IMR-90 (cell line): Measurements from ENCODE around the gene OGG1. TPM values are rescaled to one million over a fixed set of nuclear protein-coding genes. Genes with fewer than 3 reads are reported as not detected.

Source experiments
- ATAC-seq: fragments of 200-7000 bp; cut with Tn5 transposase; 2 replicates; pipeline ENCODE4 v1.9.1; 2020; ENCODE audit warnings: low read depth, mild to moderate bottlenecking, moderate library complexity
- BruUV-seq: library from RNA; stranded (reverse); fragments of 400-500 nt; replicated peaks from 2 replicates; lab custom pipeline; 2021; lab: Mats Ljungman, UMichigan
- CTCF ChIA-PET: fragments of 300-600 bp; formaldehyde crosslinking; extraction: SDS; loops from one replicate; lab custom pipeline; 2021; ENCODE audit warnings: antibody characterized with exemption; lab: Yijun Ruan, JAX
- POLR2A ChIA-PET: fragments of 300-600 bp; sonication (Branson Sonifier 250); formaldehyde crosslinking; loops from one replicate; lab custom pipeline; 2022; ENCODE audit warnings: antibody characterized with exemption; ENCODE audit not compliant: unreplicated experiment; lab: Charles Lee
- DNase-seq: peaks from one replicate; pipeline ENCODE4 v3.0.0; 2013
- H2AFZ ChIP-seq: replicated peaks from 2 replicates; pipeline ENCODE3; 2013; ENCODE audit warnings: low read length, mild to moderate bottlenecking; ENCODE audit not compliant: poor library complexity
- H2AK5ac ChIP-seq: 2 replicates; pipeline ENCODE4 v1.6.1; 2013; ENCODE audit warnings: low read depth, low read length, inconsistent platforms
- H2AK9ac ChIP-seq: replicated peaks from 2 replicates; pipeline ENCODE3; 2013; ENCODE audit warnings: mild to moderate bottlenecking, low read depth, low read length, moderate library complexity; ENCODE audit not compliant: poor library complexity
- H2BK120ac ChIP-seq: 2 replicates; pipeline ENCODE4 v1.6.1; 2013; ENCODE audit warnings: low read depth, low read length, inconsistent platforms
- H2BK15ac ChIP-seq: 3 replicates; pipeline ENCODE4 v1.6.1; 2013; ENCODE audit warnings: low read depth, low read length, inconsistent platforms
- H2BK20ac ChIP-seq: 2 replicates; pipeline ENCODE4 v1.6.1; 2013; ENCODE audit warnings: low read depth, mild to moderate bottlenecking, inconsistent platforms, low read length, moderate library complexity
- H2BK5ac ChIP-seq: 2 replicates; pipeline ENCODE4 v1.6.1; 2013; ENCODE audit warnings: mild to moderate bottlenecking, low read depth, low read length, inconsistent platforms; ENCODE audit not compliant: poor library complexity, severe bottlenecking
- H3K14ac ChIP-seq: replicated peaks from 2 replicates; pipeline ENCODE4 v1.6.1; 2013; ENCODE audit warnings: low read depth, low read length, inconsistent platforms
- H3K18ac ChIP-seq: 2 replicates; pipeline ENCODE4 v1.6.1; 2013; ENCODE audit warnings: low read depth, low read length, control low read depth
- H3K23ac ChIP-seq: 2 replicates; pipeline ENCODE4 v1.6.1; 2013; ENCODE audit warnings: low read depth, low read length, inconsistent platforms
- H3K27ac ChIP-seq: 2 replicates; pipeline ENCODE4 v1.5.1; 2013; ENCODE audit warnings: mild to moderate bottlenecking, control low read depth, low read length; ENCODE audit not compliant: insufficient read depth
- H3K27me3 ChIP-seq: 2 replicates; pipeline ENCODE4 v1.6.1; 2013; ENCODE audit warnings: low read length; ENCODE audit not compliant: control insufficient read depth, insufficient read depth
- H3K36me3 ChIP-seq: 2 replicates; pipeline ENCODE4 v1.6.1; 2013; ENCODE audit warnings: low read length, mixed read lengths; ENCODE audit not compliant: control insufficient read depth, insufficient read depth
- H3K4ac ChIP-seq: 2 replicates; pipeline ENCODE4 v1.6.1; 2013; ENCODE audit warnings: low read depth, low read length, inconsistent platforms
- H3K4me1 ChIP-seq: 2 replicates; pipeline ENCODE4 v1.6.1; 2013; ENCODE audit warnings: low read length, mixed read lengths; ENCODE audit not compliant: control insufficient read depth, insufficient read depth
- H3K4me2 ChIP-seq: 2 replicates; pipeline ENCODE4 v1.6.1; 2013; ENCODE audit warnings: low read depth, mild to moderate bottlenecking, control low read depth, low read length, moderate library complexity
- H3K4me3 ChIP-seq: 2 replicates; pipeline ENCODE4 v1.5.1; 2013; ENCODE audit warnings: low read depth, mild to moderate bottlenecking, control low read depth, low read length, moderate library complexity; ENCODE audit not compliant: insufficient read depth
- H3K56ac ChIP-seq: 2 replicates; pipeline ENCODE4 v1.6.1; 2013; ENCODE audit warnings: low read length, inconsistent platforms; ENCODE audit not compliant: insufficient read depth; ENCODE audit errors: extremely low read depth
- H3K79me1 ChIP-seq, 2 experiments: 2 replicates each; pipeline ENCODE4 v1.6.1; 2013; ENCODE audit warnings: low read length in 2 of 2, inconsistent platforms in 1 of 2, low read depth in 1 of 2
- H3K9ac ChIP-seq: 2 replicates; pipeline ENCODE4 v1.6.1; 2013; ENCODE audit warnings: low read depth, low read length, control low read depth
- H3K9me1 ChIP-seq: 2 replicates; pipeline ENCODE4 v1.6.1; 2013; ENCODE audit warnings: low read length, inconsistent platforms; ENCODE audit not compliant: insufficient read depth
- H3K9me3 ChIP-seq: 2 replicates; pipeline ENCODE4 v1.6.1; 2013; ENCODE audit warnings: low read length; ENCODE audit not compliant: control insufficient read depth, insufficient read depth
- H4K20me1 ChIP-seq: 2 replicates; pipeline ENCODE4 v1.6.1; 2013; ENCODE audit warnings: low read length, inconsistent platforms; ENCODE audit not compliant: insufficient read depth
- H4K5ac ChIP-seq: 2 replicates; pipeline ENCODE4 v1.6.1; 2013; ENCODE audit warnings: mild to moderate bottlenecking, low read depth, low read length, control low read depth
- H4K8ac ChIP-seq, 2 experiments: 2 replicates each; pipeline ENCODE4 v1.6.1; 2013; ENCODE audit warnings: low read depth in 2 of 2, low read length in 2 of 2, control low read depth in 1 of 2, inconsistent platforms in 1 of 2
- H4K91ac ChIP-seq: 2 replicates; pipeline ENCODE4 v1.6.1; 2013; ENCODE audit warnings: low read depth, low read length, inconsistent platforms; ENCODE audit not compliant: insufficient read depth
- CHD1 ChIP-seq: IDR thresholded peaks from 2 replicates; pipeline ENCODE4 v1.6.1; 2012; ENCODE audit warnings: low read depth, low read length, improper control_type of control experiment
- ELK1 ChIP-seq: fragments of 150-350 bp; IDR thresholded peaks from 2 replicates; pipeline ENCODE4 v1.6.1; 2016; ENCODE audit warnings: low read depth, mild to moderate bottlenecking, low read length, moderate library complexity, borderline replicate concordance
- FOS ChIP-seq: fragments of 150-350 bp; IDR thresholded peaks from 2 replicates; pipeline ENCODE4 v1.6.1; 2016; ENCODE audit warnings: low read depth, low read length
- MAZ ChIP-seq: IDR thresholded peaks from 2 replicates; pipeline ENCODE4 v1.6.1; 2012; ENCODE audit warnings: low read depth, mild to moderate bottlenecking, low read length, improper control_type of control experiment, moderate library complexity, borderline replicate concordance
- WGBS, 2 experiments: methylation state at CpG; one replicate each; pipeline versions ENCODE4 v1.1.5 to v1.1.7; 2013; ENCODE audit warnings: missing lambda C conversion rate in 2 of 2; ENCODE audit not compliant: insufficient read length in 1 of 2; ENCODE audit errors: extremely low coverage in 2 of 2; 5-methylcytosine and 5-hydroxymethylcytosine counted together
- dilution Hi-C: fragments of 300-500 bp; cut with HindIII; formaldehyde crosslinking; loops from one replicate; pipeline ENCODE4 v1.14.3; 2018; ENCODE audit warnings: low sequenced_read_pairs; ENCODE audit not compliant: unreplicated experiment
- in situ Hi-C: fragments of 300-500 bp; cut with MboI; formaldehyde crosslinking; loops from 3 replicates; pipeline ENCODE4 v1.14.3; 2019; ENCODE audit warnings: low sequenced_read_pairs, inconsistent platforms, mixed read lengths
- intact Hi-C: fragments of 100-400 bp; cut with micrococcal nuclease; formaldehyde crosslinking; loops from 2 replicates; pipeline ENCODE4 v1.10.0; 2022
- polyA plus RNA-seq, 3 experiments: library from polyadenylated mRNA; depleted of rRNA; stranded (reverse); fragments of >200 nt; gene quantifications; 2 replicates each; pipeline ENCODE4 v1.2.3, GENCODE V29; 2012; ENCODE audit warnings: low replicate concordance in 1 of 3
- total RNA-seq: library from RNA; depleted of rRNA; stranded (reverse); fragments of >200 nt; gene quantifications from 2 replicates; pipeline ENCODE4 v1.2.3, GENCODE V29; 2012

The OGG1 gene
- total and polyA plus RNA-seq, 2 of the 4 experiments (the other 2 are of a cell fraction), result 14.9 to 25.6 TPM

- Histone ChIP-seq H3K9ac (no peak overlapping the region), H2BK120ac (no peak overlapping the region), H3K9me1 (peaks cover 9% of the 10 kb centered on the region; the same call in 1 of the 2 replicates), H3K4me3 (no peak overlapping the region), H2AFZ (no peak overlapping the region), H4K91ac (no peak overlapping the region), H3K4ac (no peak overlapping the region), H3K18ac (no peak overlapping the region), H3K4me1 (peaks cover 4% of the 10 kb centered on the region), H3K56ac (no peak overlapping the region), H3K9me3 (no peaks in the 10 kb centered on the region), H4K20me1 (no peaks in the 10 kb centered on the region), H3K14ac (no peak overlapping the region), H3K23ac (no peak overlapping the region), H2BK20ac (no peak overlapping the region), H3K79me1 (peaks cover 13 to 25% of the 10 kb centered on the region in 2 experiments), H3K36me3 (peaks cover 40% of the 10 kb centered on the region), H2AK5ac (no peak overlapping the region), H2BK15ac (no peak overlapping the region), H3K27ac (no peak overlapping the region), H4K5ac (no peak overlapping the region), H2AK9ac (peak overlapping the region; percentile 7), H3K27me3 (no peaks in the 10 kb centered on the region), H3K4me2 (no peak overlapping the region), H2BK5ac (no peak overlapping the region), H4K8ac (no peak overlapping the region)
- DNase-seq (no peak), ATAC-seq (no peak)
- dilution Hi-C loops, result no loop called here
- intact Hi-C loops, result no loop called here
- WGBS, 2 experiments, result 97% methylated on average over 6 of the region's 8 CpGs; no CpG with 5 or more reads in 1 of the 2 experiments
- no peak for TF ChIP-seq CHD1
- no peak for TF ChIP-seq ELK1
- no peak for TF ChIP-seq FOS
- no peak for TF ChIP-seq MAZ
- POLR2A ChIA-PET, result no interaction called here
- in situ Hi-C loops, result no loop called here
- CTCF ChIA-PET, result no interaction called here
- BruUV-seq, result no TSS peak
Observed at GRCh38 chr3:9754678-9755077, 4.9 kb downstream of the OGG1 start.
